ENCODE results near the gene CFAP58.

CFAP58 gene

DNA sequence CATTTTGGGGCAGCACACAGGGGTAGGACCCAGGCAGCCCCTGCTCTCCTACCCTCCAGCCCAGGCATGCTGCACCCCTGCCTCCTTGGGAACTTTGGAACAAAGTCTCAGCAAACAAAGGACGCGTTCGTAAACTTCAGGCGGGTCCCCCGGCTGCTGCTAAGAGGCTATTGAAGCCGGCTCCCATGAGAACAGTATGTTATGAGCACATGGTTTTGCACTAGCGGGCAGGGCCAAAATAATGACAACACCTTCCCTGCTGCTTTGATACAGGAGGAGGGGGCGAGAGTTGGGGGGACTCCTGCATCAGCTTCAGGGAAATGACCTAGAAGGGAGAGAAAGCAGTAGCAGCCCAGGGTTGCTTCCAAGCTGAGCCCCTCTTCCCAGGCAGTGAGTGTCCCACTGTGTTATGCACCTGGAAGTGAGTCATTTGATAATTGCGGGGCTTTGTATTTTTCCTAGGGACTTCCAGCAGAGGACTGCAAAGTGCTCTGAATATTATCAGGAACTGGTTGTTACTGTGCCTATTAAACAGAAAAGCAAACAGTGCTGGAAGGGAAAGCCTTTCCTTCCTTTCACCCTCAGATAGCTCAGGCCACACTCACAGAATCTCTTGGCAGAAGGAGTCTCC, 22.3 kb upstream of the CFAP58 start:
- peak overlapping the region in 1 of 2 donors; percentile 25 for H3K4me3 ChIP-seq (replicated peaks in 1 of 2; ENCODE audit: low read depth in 2 of 2, low read length in 2 of 2)
- TF ChIP-seq, protein P1, sequence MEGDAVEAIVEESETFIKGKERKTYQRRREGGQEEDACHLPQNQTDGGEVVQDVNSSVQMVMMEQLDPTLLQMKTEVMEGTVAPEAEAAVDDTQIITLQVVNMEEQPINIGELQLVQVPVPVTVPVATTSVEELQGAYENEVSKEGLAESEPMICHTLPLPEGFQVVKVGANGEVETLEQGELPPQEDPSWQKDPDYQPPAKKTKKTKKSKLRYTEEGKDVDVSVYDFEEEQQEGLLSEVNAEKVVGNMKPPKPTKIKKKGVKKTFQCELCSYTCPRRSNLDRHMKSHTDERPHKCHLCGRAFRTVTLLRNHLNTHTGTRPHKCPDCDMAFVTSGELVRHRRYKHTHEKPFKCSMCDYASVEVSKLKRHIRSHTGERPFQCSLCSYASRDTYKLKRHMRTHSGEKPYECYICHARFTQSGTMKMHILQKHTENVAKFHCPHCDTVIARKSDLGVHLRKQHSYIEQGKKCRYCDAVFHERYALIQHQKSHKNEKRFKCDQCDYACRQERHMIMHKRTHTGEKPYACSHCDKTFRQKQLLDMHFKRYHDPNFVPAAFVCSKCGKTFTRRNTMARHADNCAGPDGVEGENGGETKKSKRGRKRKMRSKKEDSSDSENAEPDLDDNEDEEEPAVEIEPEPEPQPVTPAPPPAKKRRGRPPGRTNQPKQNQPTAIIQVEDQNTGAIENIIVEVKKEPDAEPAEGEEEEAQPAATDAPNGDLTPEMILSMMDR (IDR thresholded peaks at IDR 0.05; ENCODE audit: low read depth, low read length), result no peak
- DNase-seq (ENCODE audit: low read depth in 2 of 2), result peak; percentile 73 to 74

DNA sequence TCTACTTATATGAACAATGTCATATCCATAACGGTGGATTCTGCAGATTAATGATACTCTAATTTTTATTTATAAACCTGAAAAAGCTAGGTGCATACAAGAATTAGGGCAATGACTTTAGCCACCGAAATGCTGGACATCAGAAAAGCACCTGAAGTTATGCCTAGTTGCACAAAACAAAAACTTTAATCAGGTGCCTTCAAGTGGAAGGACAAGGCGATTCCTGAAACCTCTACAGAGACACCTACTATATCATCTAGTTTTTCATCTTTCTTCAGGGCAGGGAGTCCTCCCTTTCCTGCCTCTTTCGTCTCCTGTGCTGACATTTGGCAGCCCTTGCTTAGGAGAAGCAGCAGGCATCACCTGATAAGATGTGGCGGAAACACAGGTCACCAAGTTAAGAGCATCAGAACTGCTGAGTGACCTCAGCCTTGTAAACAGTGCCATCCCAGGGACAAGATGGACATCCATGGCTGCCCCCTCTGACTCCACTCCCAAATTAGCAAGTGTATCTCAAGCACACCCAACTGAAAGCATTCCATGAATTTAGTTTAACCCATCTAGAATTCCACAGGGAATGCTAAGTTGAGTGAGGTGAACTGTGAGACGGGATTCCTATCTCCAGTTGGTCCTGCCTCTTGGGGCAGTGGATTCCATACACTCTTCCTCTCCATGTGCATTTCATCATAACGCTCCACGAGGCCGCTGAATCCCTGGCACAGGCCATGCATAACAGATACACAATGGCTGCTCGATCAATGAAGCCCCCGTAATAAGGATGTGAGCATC, 21.2 kb upstream of the CFAP58 start:
- peak overlapping the region in 1 of 2 donors; percentile 16 for H3K4me3 ChIP-seq (replicated peaks in 1 of 2; ENCODE audit: low read depth in 2 of 2, low read length in 2 of 2)
- TF ChIP-seq, protein P1 (IDR thresholded peaks at IDR 0.05; ENCODE audit: low read depth, low read length), result no peak
- peak in 1 of 2 donors; percentile 36 for DNase-seq (ENCODE audit: low read depth in 2 of 2)

DNA sequence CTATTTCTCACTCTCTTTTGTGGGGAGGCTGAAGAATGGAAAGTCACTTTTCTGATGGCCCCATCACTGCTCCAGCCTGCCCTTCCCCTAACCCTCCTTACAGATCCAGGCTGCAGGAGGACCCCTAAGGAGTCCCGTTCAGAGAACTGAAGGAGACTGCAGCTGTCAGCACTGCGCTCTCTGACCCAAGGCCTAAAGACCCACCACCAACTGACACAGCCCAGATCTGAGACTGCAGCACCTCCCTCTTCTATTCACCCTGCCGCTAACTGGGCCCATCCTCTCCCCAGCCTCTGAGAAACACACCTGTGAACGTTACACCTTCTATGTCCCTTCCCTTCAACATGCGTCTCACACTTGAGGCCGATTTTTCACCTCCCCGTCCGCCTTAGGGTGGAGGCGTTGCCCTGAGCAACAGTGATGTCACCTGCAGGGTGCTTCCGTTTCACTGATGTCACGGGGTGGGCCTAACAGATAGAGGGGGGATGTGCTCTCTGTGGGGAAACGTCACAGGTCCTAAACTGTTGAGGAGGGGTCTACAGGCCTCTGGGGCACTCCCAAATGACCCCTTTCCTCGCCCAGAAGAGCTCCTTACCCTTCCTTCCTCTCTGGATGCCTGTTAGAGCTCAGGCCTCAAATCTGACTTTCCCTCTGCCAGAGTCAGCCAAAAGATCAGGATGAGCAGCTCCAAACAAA, 20.5 kb upstream of the CFAP58 start:
- DNase-seq (ENCODE audit: low read depth in 2 of 2), result peak in 1 of 2 donors; percentile 48
- TF ChIP-seq, protein P1 (IDR thresholded peaks at IDR 0.05; ENCODE audit: low read depth, low read length), result no peak
- peak overlapping the region in 1 of 2 donors; percentile 16 for H3K4me3 ChIP-seq (replicated peaks in 1 of 2; ENCODE audit: low read depth in 2 of 2, low read length in 2 of 2)

DNA sequence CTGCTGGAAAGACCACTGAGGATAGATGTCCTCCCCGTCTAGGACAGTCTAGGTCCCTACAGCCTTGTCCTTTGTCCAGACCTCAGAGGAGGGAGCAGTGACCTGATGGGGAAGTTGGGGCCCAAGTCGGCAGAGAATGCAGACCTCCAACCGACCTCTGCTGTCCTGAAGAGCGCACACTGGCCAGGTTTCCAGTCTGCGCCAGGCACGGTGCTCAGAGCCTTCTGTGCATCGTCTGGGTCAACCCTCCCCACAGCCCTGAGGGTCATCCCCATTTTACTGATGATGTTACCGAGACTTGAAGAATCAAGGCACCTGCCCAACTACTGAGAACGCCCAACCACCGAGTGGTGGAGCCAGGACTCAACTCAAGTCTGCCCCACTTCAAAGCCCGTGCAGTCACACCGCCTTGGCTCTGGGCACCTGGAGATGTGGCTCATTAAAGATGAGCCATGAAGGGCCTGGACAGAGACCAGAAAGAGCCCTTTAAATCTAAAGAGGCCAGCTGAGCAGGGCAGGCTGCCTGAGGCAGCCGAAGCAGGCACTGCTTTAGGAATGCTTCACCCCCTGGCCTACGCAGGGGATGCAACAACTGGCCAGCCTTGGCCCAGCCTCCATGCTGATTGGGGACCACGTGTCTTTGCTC, 19.8 kb upstream of the CFAP58 start:
- H3K4me3 ChIP-seq (replicated peaks in 1 of 2; ENCODE audit: low read depth in 2 of 2, low read length in 2 of 2), result peak overlapping the region in 1 of 2 donors; percentile 16
- TF ChIP-seq, protein P1 (IDR thresholded peaks at IDR 0.05; ENCODE audit: low read depth, low read length), result no peak
- peak in 1 of 2 donors; percentile 13 for DNase-seq (ENCODE audit: low read depth in 2 of 2)

DNA sequence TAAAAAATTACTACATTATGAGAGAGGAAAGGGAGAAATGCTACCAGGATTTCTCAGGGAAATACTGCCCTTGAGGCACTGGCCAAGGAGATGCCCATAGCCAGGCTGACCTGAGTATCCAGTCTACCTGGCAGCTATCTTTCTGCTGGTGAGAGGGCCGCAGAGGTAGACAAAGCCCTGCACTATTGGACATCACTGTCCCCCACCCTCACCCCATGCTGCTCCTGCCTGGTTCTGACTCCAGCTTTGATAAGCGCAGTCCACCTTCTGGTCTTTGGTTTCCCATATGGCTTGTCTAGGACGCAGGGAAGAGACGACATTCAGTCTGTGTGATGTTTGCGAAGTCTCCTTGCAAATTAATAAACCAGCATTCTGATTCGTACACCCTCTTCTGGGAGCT, 19.1 kb upstream of the CFAP58 start:
- TF ChIP-seq, protein P1 (IDR thresholded peaks at IDR 0.05; ENCODE audit: low read depth, low read length), result no peak
- DNase-seq (ENCODE audit: low read depth in 2 of 2), result no peak
- peak overlapping the region in 1 of 2 donors; percentile 95 for H3K4me3 ChIP-seq (replicated peaks in 1 of 2; ENCODE audit: low read depth in 2 of 2, low read length in 2 of 2)

DNA sequence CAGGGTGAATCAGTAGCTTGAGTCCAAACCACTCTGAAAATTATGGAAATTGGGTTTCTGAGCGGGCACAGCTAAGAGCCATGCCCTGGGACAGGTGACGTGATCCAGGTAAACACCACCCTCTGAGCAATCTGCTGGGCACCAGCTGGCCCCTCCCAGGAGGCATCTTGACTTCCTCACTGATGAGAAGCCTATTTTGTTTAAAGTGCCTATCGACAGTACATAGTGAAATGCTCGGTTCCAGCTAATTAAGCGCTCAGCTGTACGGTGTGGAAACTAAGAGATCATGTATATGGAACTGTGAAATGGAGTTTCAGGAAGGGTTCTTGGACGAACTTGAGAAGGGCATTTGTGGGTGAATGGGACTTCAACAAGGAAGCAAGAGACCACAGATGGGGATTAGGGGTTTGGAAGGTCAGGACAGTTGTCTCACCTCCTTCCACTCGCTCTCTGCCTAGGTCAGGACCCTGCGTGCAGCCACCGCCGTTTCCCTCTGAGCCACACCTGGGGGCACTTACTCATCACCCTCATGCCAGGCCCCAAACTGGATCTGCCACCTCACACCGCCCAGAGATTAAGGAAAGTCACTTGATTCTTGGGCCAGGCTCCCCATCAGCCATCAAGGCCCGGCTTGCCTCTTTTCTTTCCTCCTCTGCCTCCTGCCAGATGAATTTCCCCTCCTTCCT, 18.5 kb upstream of the CFAP58 start:
- TF ChIP-seq, protein P1 (IDR thresholded peaks at IDR 0.05; ENCODE audit: low read depth, low read length), result no peak
- H3K4me3 ChIP-seq (replicated peaks in 1 of 2; ENCODE audit: low read depth in 2 of 2, low read length in 2 of 2), result peak overlapping the region in 1 of 2 donors; percentile 95
- peak in 1 of 2 donors; percentile 33 for DNase-seq (ENCODE audit: low read depth in 2 of 2)

Data from cardiac fibroblast (primary cell).